NT2/D1 (cell line): ENCODE results near the gene ADGRD1.

Experiments used
- SUZ12 ChIP-seq: IDR thresholded peaks from 2 replicates; pipeline ENCODE4 v1.6.1; 2011; ENCODE audit not compliant: insufficient read length, insufficient read depth; ENCODE audit errors: extremely low read depth
- YY1 ChIP-seq: IDR thresholded peaks from 2 replicates; pipeline ENCODE4 v1.6.1; 2011; ENCODE audit not compliant: insufficient read length, insufficient read depth
- ZNF274 ChIP-seq: IDR thresholded peaks from 2 replicates; pipeline ENCODE4 v1.6.1; 2011; ENCODE audit warnings: mild to moderate bottlenecking, low read depth, low read length

DNA sequence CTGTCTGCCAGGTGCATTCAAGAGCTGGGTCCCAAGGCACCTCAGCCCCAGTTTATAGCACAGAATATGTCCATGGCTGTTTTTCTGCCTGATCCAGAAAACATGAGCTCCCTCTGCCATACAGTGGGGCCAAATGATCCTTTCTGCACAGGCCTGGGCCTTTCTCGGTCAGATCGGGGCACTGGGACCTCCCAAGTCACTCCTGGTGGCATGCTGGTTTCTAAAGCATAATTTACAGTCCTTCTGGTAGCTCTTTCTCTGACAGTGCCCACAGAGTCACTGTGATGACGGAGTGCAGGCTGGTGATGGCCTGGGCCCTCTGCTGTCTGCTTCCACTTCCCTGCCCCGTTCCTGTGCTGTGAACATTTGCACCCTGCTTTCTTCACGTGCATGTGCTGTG lies 99.2 kb downstream of the ADGRD1 start:
- TF ChIP-seq YY1: no peak
- no peak for TF ChIP-seq ZNF274
- no peak for TF ChIP-seq SUZ12
